K562 (cell line): ENCODE results near the gene RHD. TPM values are rescaled to one million over a fixed set of nuclear protein-coding genes. Genes with fewer than 3 reads are reported as not detected.

Experiments used
- ARID2 ChIP-seq: fragments of 450-650 bp; IDR thresholded peaks from 2 replicates; pipeline ENCODE4 v1.6.1; 2017; ENCODE audit warnings: antibody characterized with exemption, mild to moderate bottlenecking
- BRD4 ChIP-seq: fragments of 200-600 bp; sonication (generic); IDR thresholded peaks from 2 replicates; pipeline ENCODE4 v1.6.1; 2017; ENCODE audit warnings: inconsistent platforms
- C11orf30 ChIP-seq: fragments of 450-650 bp; IDR thresholded peaks from 2 replicates; pipeline ENCODE4 v1.6.1; 2016; ENCODE audit warnings: low read depth, mild to moderate bottlenecking
- ELF2 ChIP-seq: fragments of 250-450 bp; sonication (Bioruptor Pico); IDR thresholded peaks from 2 replicates; pipeline ENCODE4 v1.5.0; 2021; ENCODE audit warnings: mild to moderate bottlenecking
- KAT2B ChIP-seq: IDR thresholded peaks from one replicate; pipeline ENCODE4 v1.6.1; 2012; ENCODE audit warnings: low read depth, mild to moderate bottlenecking, control low read depth, inconsistent platforms, low read length, moderate library complexity
- MTF1 ChIP-seq: fragments of 250-450 bp; sonication (Bioruptor Pico); IDR thresholded peaks from 2 replicates; pipeline ENCODE4 v1.9.0; 2021; ENCODE audit warnings: moderate library complexity, mild to moderate bottlenecking, inconsistent platforms, borderline replicate concordance
- NEUROD1 ChIP-seq: fragments of 150-350 bp; IDR thresholded peaks from 2 replicates; pipeline ENCODE4 v1.6.1; 2014; ENCODE audit warnings: borderline replicate concordance, low read length, low read depth; ENCODE audit not compliant: partially characterized antibody
- NFIC ChIP-seq: fragments of 450-650 bp; IDR thresholded peaks from 2 replicates; pipeline ENCODE4 v1.6.1; 2017; ENCODE audit warnings: mild to moderate bottlenecking, inconsistent platforms
- PHF8 ChIP-seq: fragments of 200-600 bp; sonication (generic); IDR thresholded peaks from 2 replicates; pipeline ENCODE4 v1.6.1; 2012; ENCODE audit warnings: mixed run types, mild to moderate bottlenecking, inconsistent platforms, low read length, moderate library complexity, borderline replicate concordance
- RHOXF2B ChIP-seq: fragments of 250-450 bp; sonication (Bioruptor Pico); conservative IDR thresholded peaks from 2 replicates; pipeline ENCODE4 v1.5.1; 2021
- STAT5B ChIP-seq: fragments of 250-450 bp; sonication (Bioruptor Pico); IDR thresholded peaks from 2 replicates; pipeline ENCODE4 v1.8.0; 2021; ENCODE audit warnings: mild to moderate bottlenecking, inconsistent platforms
- TEAD1 ChIP-seq, 2 experiments: fragments of 450-650 bp in 1 of 2; sonication (generic) in 1 of 2; formaldehyde crosslinking; IDR thresholded peaks; 2 replicates each; pipeline versions ENCODE4 v1.4.0 to v1.8.0; 2020 to 2022; ENCODE audit warnings: mild to moderate bottlenecking in 2 of 2, missing genetic modification reagents in 1 of 2
- ZBTB8A ChIP-seq: fragments of 450-650 bp; IDR thresholded peaks from 2 replicates; pipeline ENCODE4 v1.6.1; 2018; ENCODE audit warnings: mild to moderate bottlenecking, moderate library complexity; ENCODE audit not compliant: partially characterized antibody
- ZNF165 ChIP-seq: fragments of 250-450 bp; sonication (Bioruptor Pico); IDR thresholded peaks from 2 replicates; pipeline ENCODE4 v1.4.0; 2020; ENCODE audit warnings: borderline replicate concordance
- ZNF282 ChIP-seq: sonication (generic); formaldehyde crosslinking; IDR thresholded peaks from 2 replicates; pipeline ENCODE4 v1.8.1; 2023; ENCODE audit warnings: missing genetic modification reagents
- ZNF644 ChIP-seq: fragments of 200-800 bp; sonication (Bioruptor generic); IDR thresholded peaks from 2 replicates; pipeline ENCODE4 v1.6.1; 2016; ENCODE audit warnings: low read depth, missing genetic modification characterization, missing compliant biosample characterization
- ZNF764 ChIP-seq: fragments of 250-450 bp; sonication (Bioruptor Pico); IDR thresholded peaks from 2 replicates; pipeline ENCODE4 v1.4.0; 2020; ENCODE audit warnings: low read depth, mild to moderate bottlenecking, moderate library complexity
- polyA plus RNA-seq, 8 experiments: library from polyadenylated mRNA; depleted of rRNA in 4 of 8; stranded (reverse) in 5 of 8; unstranded in 3 of 8; fragments of >200 nt; fragmentation: Nextera tagmentation in 2 of 8; fragmentation: Illumina TruSeq in 1 of 8; extraction: Ambion mirVana in 2 of 8; extraction: Trizol in 1 of 8; gene quantifications; 2 replicates each; pipeline versions ENCODE4 v1.2.1 to v1.2.3, GENCODE V29; 2011 to 2014; ENCODE audit warnings: inconsistent platforms in 1 of 8, missing spikeins in 1 of 8
- total RNA-seq, 7 experiments: library from RNA; depleted of rRNA in 6 of 7; stranded (reverse); fragments of >200 nt in 6 of 7; fragmentation: Illumina TruSeq in 2 of 7; extraction: Trizol in 2 of 7; gene quantifications; 2 replicates each; pipeline versions ENCODE4 v1.2.1 to v1.2.3, GENCODE V29; 2011 to 2021; ENCODE audit warnings: low replicate concordance in 1 of 7
- TF ChIP-seq, protein P1 (sequence below): fragments of 250-450 bp; sonication (Bioruptor Pico); IDR thresholded peaks from 2 replicates; pipeline ENCODE4 v1.5.0; 2021
- TF ChIP-seq, protein P2 (sequence below): sonication (generic); formaldehyde crosslinking; IDR thresholded peaks from 2 replicates; pipeline ENCODE4 v1.8.0; 2022; ENCODE audit warnings: mild to moderate bottlenecking, low read depth, missing genetic modification reagents
- TF ChIP-seq, protein P3 (sequence below): IDR thresholded peaks from 2 replicates; pipeline ENCODE4 v1.6.1; 2011; ENCODE audit warnings: borderline replicate concordance, low read depth, mild to moderate bottlenecking, moderate library complexity, low read length; ENCODE audit not compliant: insufficient read depth, poor library complexity, severe bottlenecking

RHD gene
- total and polyA plus RNA-seq, 9 of the 15 experiments (the other 6 are each of a cell fraction or from before 2014, with no cell fraction given) = 8.8 to 32.4 (median 15.0) TPM

DNA sequence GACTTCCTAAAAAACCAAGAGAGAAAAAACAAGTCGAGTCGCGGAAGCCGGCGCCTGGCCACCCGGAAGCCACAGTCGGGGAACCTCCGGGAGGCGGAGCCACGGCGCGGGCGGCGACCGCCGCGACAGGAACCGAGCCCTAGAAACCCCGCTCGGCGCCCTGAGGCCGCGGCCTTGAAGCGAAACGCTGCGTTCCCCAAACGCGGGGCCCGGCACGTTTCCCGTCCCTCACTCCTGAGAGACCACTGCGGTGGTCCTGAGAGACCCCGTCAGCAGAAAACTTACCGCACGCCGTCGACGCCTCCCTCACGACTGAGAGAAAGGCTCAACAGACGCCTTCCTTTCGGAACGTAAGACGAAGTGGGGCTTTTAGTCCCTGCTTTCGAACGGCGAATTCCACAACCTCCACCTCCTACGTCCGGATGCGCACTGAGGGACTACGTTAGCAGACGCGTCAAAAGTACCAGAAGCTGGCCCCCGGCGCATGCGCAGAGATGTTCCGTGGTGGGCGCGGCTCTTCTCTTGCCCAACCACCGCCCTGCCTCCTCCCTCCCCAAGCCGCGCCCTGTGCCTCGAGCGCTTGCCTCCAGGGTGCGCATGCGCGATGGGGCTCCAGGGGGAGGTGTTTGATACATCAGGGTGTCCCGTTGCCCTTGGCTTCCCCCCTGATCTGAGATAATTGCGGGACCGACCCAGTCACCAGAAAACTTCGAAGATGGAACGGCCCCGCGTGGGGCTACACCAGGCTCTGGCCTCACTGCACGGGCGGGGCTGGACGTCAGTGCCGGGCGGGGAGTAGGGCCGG is 25.1 kb upstream of the RHD start, which contains the start of gene RSRP1 (continued):
- TF ChIP-seq, protein P1, sequence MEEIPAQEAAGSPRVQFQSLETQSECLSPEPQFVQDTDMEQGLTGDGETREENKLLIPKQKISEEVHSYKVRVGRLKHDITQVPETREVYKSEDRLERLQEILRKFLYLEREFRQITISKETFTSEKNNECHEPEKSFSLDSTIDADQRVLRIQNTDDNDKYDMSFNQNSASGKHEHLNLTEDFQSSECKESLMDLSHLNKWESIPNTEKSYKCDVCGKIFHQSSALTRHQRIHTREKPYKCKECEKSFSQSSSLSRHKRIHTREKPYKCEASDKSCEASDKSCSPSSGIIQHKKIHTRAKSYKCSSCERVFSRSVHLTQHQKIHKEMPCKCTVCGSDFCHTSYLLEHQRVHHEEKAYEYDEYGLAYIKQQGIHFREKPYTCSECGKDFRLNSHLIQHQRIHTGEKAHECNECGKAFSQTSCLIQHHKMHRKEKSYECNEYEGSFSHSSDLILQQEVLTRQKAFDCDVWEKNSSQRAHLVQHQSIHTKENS (CRISPR knock-in tag) = peak; percentile 84; the same call in 1 of the 2 replicates
- TF ChIP-seq RHOXF2B (CRISPR knock-in tag) (peak; percentile 71; the same call in 1 of the 2 replicates), ZNF764 (CRISPR knock-in tag) (no peak), C11orf30 (peak; percentile 54), ZNF165 (CRISPR knock-in tag) (no peak), KAT2B (no peak), STAT5B (CRISPR knock-in tag) (no peak), TEAD1 (CRISPR knock-in tag; IDR thresholded peaks at IDR 0.05) (peak; percentile 68 to 74; a peak in 3 of 4 replicates), ZNF644 (tag) (no peak), BRD4 (peak; percentile 93), MTF1 (CRISPR knock-in tag) (peak; percentile 38; the same call in 1 of the 2 replicates), ARID2 (0 out of 2 replicates have a peak, but pooled peaks have one; percentile 12), NFIC (peak; percentile 69), ZBTB8A (no peak), PHF8 (peak; percentile 96), ELF2 (CRISPR knock-in tag) (peak; percentile 81; the same call in 1 of the 2 replicates), ZNF282 (0 out of 2 replicates have a peak, but pooled peaks have one; percentile 71), NEUROD1 (peak; percentile 32)
- TF ChIP-seq, protein P2, sequence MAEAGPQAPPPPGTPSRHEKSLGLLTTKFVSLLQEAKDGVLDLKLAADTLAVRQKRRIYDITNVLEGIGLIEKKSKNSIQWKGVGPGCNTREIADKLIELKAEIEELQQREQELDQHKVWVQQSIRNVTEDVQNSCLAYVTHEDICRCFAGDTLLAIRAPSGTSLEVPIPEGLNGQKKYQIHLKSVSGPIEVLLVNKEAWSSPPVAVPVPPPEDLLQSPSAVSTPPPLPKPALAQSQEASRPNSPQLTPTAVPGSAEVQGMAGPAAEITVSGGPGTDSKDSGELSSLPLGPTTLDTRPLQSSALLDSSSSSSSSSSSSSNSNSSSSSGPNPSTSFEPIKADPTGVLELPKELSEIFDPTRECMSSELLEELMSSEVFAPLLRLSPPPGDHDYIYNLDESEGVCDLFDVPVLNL (CRISPR knock-in tag) = no peak
- TF ChIP-seq, protein P3, sequence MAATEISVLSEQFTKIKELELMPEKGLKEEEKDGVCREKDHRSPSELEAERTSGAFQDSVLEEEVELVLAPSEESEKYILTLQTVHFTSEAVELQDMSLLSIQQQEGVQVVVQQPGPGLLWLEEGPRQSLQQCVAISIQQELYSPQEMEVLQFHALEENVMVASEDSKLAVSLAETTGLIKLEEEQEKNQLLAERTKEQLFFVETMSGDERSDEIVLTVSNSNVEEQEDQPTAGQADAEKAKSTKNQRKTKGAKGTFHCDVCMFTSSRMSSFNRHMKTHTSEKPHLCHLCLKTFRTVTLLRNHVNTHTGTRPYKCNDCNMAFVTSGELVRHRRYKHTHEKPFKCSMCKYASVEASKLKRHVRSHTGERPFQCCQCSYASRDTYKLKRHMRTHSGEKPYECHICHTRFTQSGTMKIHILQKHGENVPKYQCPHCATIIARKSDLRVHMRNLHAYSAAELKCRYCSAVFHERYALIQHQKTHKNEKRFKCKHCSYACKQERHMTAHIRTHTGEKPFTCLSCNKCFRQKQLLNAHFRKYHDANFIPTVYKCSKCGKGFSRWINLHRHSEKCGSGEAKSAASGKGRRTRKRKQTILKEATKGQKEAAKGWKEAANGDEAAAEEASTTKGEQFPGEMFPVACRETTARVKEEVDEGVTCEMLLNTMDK = no peak
